HG03442 (cell line): ENCODE results near the gene PRSS22.
"Not testable (repeated sequence)": the region's sequence is repeated elsewhere in the genome, so short reads cannot be mapped to it uniquely, and the experiment has no call there.

Experiments
- ATAC-seq: cut with Tn5 transposase; IDR thresholded peaks from one replicate; pipeline ENCODE4 v1.9.1; 2021; ENCODE audit warnings: mild to moderate bottlenecking, moderate library complexity; ENCODE audit not compliant: unreplicated experiment

The PRSS22 gene, protein sequence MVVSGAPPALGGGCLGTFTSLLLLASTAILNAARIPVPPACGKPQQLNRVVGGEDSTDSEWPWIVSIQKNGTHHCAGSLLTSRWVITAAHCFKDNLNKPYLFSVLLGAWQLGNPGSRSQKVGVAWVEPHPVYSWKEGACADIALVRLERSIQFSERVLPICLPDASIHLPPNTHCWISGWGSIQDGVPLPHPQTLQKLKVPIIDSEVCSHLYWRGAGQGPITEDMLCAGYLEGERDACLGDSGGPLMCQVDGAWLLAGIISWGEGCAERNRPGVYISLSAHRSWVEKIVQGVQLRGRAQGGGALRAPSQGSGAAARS

DNA sequence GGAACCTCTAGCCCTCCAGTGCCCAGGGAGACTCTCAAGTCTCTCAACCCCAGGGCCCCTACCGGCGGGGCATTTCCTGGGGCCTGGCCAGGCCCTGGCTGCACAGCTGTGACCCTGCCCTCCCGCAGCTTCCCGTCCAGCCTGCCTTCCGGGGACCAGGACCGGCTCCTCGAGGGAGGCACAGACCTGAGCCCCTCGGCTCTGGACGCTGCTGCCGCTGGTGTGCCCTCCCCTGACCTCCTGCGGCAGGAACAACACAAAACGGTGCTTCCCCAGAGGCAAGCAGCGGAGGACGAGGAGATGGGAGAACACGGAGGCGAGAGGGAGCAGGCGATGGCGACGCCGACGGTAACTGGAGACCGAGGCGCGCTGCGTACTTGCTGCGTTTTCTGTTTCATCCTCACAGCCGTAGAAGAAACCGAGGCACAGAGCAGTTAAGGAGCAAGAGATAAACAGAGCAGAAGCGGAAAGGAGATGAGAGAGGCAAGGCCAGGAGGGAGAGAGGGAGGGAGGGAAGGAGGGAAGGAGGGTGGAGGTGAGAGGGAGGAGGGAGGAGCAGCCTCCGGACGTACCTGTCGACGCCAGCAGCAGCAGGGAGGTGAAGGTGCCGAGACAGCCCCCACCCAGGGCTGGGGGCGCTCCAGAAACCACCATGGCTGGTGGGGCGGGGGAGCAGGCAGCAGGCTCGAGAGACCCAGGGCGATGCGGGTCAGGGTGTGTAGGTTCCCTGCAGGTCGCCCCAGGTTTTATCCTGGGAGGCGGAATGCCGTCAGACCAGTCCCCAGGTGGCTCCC lies at the start of gene PRSS22:
TSS of gene PRSS22 (minus strand) at position 720 of the 794 bp plus-strand sequence. CDS start at position 654, 66 bp downstream.
- ATAC-seq = no peak

DNA sequence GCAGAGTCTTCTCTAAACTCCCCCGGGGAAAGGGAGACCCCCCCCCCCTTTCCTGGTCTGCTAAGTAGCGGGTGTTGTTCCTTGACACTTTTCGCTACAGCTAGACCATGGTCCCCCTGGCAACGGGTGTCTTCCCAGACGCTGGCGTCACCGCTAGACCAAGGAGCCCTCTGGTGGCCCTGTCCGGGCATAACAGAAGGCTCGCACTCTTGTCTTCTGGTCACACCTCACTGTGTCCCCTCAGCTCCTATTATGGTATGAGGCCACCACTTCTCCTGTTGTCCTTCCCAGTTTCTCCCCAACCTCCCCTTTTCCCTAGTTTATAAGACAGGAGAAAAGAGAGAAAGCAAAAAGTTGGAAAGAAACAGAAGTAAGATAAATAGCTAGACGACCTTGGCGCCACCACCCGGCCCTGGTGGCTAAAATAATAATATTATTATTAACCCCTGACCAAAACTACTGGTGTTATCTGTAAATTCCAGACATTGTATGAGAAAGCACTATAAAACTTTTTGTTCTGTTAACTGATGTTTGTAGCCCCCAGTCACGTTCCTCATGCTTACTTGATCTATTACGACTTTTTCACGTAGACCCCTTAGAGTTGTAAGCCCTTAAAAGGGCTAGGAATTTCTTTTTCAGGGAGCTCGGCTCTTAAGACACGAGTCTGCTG lies 49.2 kb upstream of the PRSS22 start:
- ATAC-seq = not testable (repeated sequence)

DNA sequence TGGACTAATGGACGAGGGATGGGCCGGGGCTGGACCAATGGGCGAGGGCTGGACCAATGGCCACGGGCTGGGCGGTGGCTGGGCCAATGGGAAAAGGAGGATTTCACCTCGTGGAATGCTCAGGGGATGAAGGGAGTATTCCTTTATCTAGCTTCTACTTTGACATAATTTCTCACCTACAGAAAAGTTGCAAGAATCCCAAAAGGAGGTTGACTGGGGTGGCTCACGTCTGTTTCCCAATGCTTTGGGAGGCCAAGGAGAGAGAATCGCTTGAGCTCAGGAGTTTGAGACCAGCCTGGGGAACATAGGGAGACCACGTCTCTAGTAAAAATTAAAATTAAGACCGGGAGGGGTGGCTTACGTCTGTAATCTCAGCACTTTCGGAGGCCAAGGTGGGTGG lies 48.0 kb upstream of the PRSS22 start:
- ATAC-seq = no peak

DNA sequence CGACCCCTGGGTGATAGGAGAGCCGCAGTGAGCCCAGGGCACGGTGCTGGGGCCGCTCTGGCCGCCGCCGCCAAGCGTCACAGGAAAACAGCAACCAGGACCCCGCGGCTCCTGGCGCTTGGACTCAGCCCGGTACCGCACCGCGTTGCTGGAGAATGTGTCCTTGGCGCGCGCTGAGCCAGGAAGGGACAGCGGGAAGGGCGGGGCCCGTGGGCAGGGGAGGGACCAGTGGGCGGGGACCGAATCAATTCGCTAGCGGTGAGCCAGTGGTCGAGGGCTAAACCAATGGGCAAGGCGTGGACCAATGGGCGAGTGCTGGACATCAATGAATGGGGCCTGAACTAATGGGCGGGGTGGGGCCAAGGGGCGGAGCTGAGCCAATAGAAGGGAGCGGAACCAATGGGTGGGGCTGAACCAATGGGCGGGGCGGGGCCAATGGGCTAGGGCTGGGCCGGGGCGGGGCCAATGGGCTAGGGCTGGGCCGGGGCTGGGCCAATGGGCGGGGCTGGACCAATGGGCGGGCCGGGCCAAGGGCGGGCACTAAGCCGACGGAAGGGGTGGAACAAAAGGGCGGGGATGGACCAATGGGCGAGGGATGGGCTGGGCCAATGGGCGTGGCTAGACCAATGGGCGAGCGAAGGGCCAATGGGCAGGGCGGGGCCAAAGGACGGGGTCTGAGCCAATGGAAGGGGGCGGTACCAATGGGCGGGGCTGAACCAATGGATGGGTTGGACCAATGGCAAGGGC lies 47.4 kb upstream of the PRSS22 start:
- ATAC-seq = peak; percentile 66

DNA sequence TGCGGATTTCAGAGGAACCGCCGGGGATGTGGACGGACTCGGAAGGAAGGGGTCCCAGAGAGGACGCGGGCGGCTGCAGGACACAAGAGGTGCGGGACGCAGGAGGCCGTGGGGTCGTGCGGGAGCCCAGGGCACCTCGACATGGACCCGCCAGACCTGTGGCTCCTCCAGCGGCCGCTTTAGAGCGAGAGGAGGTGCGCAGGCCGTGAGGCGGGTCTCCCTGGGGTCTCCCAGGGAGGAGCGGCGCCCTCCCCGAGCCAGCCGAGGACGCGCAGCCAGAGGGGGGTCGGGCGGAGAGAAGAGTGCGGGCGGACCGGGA lies 46.9 kb upstream of the PRSS22 start:
- peak; percentile 1 for ATAC-seq

DNA sequence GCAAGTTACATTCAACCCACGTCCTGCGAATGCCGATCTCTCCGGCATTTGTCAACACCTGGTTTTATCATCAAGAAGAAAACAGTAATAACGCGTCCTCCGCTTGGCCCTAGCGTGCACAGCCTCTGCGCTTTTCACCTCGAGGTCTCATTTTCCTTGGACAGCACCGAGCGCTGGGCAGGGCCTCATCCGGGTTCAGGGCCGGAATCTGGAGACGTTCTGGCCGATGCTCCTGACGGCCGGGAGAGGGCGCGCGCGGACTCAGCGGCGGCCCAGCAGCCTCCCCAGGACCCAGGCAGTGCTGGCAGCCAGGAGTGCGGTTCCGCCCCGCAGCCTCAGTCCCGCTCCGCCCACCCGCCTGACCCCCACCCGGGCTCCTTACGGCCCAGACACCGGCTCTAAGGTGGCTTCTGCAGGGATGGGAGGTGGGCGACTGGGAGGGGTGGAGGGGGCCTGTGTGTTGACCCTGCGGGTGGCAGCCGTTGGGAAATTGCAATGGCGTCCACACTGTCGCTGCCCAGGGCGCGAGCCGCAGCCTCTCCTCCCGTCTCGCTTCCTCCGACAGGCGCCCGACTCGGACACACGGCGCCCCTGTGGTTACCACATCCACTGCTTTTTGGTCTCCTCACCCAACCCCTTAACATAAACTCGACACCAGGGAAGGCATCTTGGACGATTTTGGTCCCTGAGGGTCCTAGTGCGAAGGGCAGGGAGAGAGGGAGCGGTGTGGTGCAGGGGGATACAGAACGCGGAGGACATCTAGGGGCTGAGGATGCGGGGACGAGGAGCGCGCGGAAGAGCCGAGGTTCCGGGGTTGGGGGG lies 46.3 kb upstream of the PRSS22 start:
- ATAC-seq = peak; percentile 42

DNA sequence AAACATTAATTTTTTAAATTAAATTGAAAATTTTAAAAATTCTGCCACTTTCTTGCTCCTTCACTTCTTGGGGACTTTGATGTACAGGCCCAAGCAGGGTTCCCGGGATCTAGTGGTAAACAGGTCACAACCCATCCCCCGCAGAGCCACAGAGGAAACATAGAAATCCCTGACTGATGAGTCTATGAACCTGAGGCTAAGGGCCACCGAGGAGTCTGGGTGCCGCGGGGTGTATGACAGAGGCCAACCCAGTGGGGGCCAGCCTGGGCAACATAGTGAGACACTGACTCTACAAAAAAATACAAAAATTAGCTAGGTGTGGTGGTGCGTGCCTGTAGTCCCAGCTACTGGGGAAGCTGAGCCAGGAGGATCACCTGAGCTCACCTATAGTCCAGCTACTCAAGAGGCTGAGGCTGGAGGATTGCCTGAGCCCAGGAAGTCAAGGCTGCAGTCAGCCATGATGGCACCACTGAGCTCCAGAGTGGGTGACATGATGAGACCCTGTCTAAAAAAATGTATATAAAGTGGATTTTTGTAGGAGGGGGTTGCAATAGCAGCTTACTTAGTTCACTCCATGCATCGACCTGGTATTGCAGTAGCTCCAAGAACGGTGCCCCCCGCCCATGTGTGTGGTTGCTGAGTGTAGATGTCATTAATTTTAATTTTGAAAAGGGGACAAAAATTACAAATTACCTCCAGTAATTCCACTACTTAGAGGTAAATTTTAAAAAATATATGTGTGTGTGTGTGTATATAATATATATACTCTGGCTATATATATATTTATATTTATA lies 44.6 kb upstream of the PRSS22 start:
- no peak for ATAC-seq

DNA sequence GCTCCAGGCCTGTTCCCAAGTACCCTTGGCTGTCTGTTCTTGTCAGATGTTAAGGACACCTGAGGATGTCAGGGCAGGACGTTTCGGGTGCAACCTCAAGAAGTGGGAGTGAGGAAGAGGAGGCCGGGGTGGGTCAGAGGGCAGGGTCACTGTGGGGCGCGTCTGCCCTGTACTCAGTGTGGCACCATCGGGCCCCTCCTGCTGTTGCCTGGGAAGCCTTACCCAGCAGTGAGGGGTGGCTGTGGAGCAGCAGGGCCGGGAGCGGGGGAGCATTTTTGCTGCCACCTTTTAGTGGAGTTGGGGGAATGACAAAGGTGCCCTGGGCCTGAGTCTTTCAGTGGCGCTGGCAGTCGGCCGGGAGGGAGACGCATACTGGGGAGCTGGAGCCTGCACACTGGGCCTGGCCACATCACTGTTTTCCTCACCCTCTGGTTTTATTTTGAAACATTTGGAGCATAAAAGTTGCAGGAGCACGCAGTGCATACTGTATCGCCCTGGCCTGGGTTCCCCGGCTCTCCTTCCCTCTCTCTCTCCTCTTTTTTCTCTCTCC lies 42.6 kb upstream of the PRSS22 start:
- ATAC-seq = no peak

DNA sequence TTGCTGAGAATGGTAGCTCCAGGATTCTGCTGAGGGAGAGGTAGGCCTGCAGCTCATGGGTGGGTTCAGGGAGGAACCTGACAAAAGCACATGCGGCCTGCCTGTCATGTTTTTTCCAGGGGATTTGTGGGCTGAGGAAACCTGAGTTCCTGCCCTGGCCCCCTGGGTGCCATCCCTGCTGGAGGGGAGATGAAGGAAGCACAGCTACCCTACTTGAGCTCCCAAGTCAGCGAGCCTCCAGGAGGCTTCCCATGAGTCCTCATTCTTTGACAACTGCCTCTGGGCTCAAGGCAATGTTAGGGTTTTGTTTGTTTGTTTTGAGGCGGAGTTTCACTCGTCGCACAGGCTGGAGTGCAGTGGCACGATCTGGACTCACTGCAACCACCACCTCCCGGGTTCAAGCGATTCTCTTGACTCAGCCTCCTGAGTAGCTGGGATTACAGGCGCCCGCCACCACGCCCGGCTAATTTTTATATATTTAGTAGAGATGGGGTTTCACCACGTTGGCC lies 41.6 kb upstream of the PRSS22 start:
- no peak for ATAC-seq

DNA sequence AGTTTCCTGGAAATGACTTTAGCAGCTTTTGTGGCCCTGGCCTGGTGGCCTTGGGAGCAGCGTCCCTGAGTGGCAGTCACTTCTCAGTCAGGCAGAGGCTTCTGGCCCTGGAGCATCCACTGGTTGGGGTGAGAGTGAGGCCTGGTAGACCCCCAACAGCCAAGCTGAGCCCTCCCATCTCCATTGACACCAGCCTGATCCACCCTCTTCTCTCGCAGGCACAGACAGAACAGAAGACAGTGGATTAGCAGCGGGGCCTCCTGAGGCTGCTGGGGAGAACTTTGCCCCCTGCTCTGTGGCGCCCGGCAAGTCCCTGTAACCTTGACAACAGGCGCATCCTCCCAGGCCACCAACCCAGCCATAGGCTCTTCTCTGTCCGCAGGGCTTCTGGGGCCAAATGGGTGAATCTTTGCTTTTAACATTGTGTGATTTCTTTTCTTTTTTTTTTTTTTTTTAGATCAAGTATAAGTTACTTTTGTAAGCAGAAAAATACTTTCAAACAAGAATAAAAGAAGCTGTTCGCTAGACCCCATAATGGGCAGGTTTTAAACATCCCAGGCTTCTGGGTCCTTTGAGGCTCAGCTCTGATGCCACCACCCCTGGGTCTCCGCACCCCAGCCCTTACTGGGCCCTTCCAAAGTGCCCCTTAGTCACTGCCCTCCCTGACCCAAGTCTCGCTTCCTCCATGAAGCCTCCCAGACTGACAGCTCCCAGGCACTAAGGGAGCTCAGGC lies 41.0 kb upstream of the PRSS22 start:
- ATAC-seq = no peak

DNA sequence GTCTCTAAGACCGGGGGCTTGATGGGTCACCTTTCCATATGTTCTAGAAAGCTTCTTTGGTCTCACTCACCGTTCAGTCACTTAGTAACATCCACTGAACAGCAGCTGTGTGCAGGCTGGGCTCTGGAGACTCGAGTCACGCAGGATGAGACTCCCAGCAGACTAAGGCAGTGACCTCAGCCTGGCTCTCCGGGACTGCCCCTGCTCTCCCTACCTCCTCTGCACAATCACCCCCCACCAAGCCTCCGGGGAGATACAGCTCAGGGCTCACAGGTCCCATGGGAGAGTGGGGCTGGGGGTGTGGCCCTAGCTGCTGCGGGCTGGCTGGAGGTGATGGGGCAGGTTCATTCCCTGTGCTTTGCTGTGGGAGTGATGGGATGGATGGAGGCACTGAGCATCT lies 39.1 kb upstream of the PRSS22 start:
- ATAC-seq = no peak

DNA sequence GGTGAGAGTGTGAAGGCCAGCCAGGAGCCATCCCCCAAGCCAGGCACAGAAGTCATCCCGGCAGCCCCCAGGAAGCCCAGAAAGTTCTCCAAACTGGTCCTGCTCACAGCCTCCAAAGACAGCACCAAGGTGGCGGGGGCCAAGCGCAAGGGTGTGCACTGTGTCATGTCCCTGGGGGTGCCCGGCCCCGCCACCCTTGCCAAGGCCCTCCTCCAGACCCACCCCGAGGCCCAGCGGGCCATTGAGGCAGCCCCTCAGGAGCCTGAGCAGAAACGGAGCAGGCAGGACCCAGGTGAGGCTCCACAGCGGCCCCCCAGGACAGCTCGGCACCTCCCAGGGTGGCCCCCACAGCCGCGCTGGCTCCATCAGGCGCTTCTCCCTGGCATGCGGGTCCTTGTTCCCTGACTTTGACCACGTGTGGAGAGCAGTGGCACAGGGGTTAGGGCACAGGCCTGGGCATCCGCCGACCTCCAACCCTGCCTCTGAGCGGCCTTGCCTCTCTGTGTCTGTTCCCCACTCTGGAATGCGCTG lies 38.6 kb upstream of the PRSS22 start:
- no peak for ATAC-seq

DNA sequence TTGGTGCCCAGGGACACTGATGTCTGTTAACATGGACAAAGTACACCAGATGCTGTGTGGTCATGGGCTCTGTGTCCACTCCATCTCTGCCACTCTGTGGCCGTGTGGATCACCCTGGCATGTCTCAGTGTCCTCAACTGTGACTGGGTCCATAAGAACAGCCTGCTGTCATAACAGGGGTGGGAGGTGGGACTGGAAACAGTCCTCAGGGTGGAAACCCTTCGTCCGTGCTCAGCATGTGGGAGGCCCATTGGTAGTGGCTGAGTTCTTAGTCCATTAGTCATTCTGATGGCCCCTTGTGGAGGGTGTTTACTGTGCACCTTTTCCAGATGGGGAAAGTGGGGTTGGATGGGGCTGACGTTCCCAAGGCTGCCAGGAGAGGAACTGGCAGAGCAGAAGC lies 37.8 kb upstream of the PRSS22 start:
- no peak for ATAC-seq

DNA sequence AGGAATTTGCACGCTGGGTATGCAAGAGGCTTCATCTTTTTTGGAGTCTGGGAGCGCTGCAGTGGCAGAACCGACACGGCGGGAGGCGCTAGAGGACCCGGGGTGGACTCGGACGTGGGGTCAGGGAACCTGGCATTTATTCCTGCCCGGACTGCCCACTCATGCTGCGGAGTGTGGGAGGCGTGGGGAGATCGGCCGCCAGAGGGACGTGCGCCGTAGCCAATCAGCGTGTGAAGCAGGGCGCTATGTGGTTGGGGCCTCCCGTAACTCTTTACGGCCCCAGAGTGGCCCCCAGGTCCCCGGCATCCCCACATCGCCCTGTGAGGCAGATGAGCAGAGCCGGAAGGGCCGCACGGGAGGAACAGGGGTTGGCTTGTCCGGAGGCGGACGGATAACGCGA lies 36.3 kb upstream of the PRSS22 start:
- ATAC-seq = no peak

DNA sequence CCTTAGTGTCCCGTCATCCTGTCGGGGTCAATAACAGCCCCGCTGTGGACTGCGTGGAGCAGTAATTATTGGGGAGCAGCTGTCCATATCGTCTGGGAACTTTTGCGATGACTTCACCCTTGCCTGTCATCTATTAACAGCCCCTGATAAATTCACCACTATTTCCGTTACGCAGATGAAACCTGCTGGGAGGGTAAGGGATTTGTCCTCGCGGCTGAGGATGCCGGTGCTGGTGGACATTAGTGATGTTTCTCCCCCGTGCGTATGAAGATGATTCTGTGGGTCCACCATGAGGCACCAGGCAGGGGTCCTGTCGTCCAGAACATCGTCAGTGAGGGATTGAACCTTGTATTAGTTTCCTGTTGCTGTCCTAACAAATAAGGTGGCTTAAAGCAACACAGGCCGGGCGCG lies 26.1 kb upstream of the PRSS22 start:
- no peak for ATAC-seq

DNA sequence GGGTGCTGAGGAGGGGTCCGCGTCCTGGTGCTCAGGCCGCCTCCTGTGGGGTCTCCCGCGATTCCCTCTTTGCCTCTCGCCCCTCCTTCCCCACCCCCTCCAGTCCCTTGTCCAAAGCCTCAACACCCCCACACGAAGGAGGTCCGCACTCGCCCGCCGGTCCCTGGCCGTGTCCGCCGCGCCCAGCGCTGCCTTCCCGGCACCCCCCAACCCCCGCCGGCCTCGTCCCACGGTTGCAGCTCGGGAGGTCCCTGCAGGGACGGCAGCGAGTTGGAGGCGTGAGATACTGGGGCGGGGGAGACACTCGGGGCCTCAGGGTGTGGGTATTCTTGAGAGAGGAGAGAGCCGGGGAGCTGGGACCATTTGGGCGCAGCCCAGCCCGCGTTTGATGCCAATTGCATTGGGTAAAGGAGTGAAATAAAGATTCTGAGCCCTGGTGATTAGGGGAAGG lies 25.5 kb upstream of the PRSS22 start:
- ATAC-seq = peak; percentile 5

DNA sequence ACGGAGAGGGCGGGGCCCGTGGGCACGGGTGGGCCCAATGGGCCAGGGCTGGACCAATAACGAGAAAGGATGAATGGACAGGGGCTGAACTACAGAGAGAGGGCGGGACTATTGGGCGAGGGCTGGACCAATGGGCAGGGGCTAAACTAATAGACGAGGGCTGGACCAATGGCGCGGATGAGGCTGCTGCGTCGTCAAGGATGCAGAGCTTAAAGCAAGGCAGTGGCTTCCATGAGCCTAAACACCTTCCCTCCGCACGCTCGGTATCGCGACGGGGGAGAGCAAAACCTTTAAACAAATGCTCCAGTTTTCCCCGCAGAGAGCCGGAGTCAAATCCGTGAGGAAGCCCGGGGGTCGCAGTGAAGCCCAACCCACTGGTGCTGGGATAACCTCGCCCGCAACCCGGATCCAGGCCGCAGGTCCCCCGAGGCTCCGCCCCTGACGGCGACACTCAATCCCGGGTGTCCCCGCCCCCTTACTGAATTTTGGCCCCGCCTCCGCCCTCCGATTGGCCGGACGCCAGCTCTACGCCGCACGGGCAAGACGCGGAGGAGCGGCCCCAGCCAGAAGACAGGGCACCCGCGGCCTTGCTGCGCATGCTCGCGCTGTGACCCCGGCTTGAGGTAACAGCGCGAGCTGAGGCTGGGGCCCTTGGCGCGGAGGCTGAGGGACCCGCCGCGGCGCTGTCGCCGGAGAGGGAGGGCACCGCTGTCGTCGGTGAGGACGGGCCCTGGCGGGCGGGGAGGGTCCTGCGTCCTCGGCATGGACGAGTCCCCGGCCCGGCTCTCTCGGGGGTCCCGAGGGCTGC lies 24.9 kb upstream of the PRSS22 start, which contains the start of gene FLYWCH2:
TSS of gene FLYWCH2 (plus strand) at position 566 of the 808 bp plus-strand sequence. CDS start 13,235 bp downstream, outside the sequence.
- ATAC-seq = peak; percentile 84
